SK-N-MC (cell line): ENCODE measurements around the gene NDUFAF4.
"Not testable (repeated sequence)": the region's sequence is repeated elsewhere in the genome, so short reads cannot be mapped to it uniquely, and the experiment has no call there.

Experiments used
- EZH2 ChIP-seq: fragments of 200-600 bp; sonication (generic); IDR thresholded peaks from one replicate; pipeline ENCODE4 v1.6.1; 2017; ENCODE audit warnings: antibody characterized with exemption
- FOXP2 ChIP-seq: optimal IDR thresholded peaks from 2 replicates; pipeline ENCODE3; 2011; ENCODE audit warnings: mild to moderate bottlenecking, moderate library complexity; ENCODE audit not compliant: insufficient read depth; ENCODE audit errors: extremely low read length, control extremely low read depth
- POLR2AphosphoS5 ChIP-seq: IDR thresholded peaks from 2 replicates; pipeline ENCODE4 v1.6.1; 2012; ENCODE audit warnings: mild to moderate bottlenecking, low read depth, low read length, borderline replicate concordance

- TF ChIP-seq EZH2, FOXP2, POLR2AphosphoS5: not testable (repeated sequence)
Measured at GRCh38 chr6:96885187-96885631, 12.5 kb downstream of the NDUFAF4 start.
